Endothelial cell of umbilical vein (primary cell): Measurements from ENCODE around the gene SNRNP27. TPM values are rescaled to one million over a fixed set of nuclear protein-coding genes. Genes with fewer than 3 reads are reported as not detected.

Experiments used
- BruUV-seq: library from RNA; stranded (reverse); fragments of 400-500 nt; replicated peaks from 2 replicates; lab custom pipeline; 2021; lab: Mats Ljungman, UMichigan
- CTCF ChIA-PET: fragments of 300-600, 350-600 bp; sonication (Branson Sonifier 250); formaldehyde crosslinking; loops from one replicate; lab custom pipeline; 2021; ENCODE audit warnings: antibody characterized with exemption, inconsistent platforms; lab: Charles Lee
- POLR2A ChIA-PET: fragments of 300-600, 350-600 bp; sonication (Branson Sonifier 250); formaldehyde crosslinking; loops from one replicate; lab custom pipeline; 2021; ENCODE audit warnings: antibody characterized with exemption, inconsistent platforms; lab: Charles Lee
- DNase-seq: peaks from one replicate; pipeline ENCODE4 v3.0.0-alpha.2; 2011; ENCODE audit warnings: low read depth, low spot score
- FAIRE-seq: peaks from 2 replicates; lab custom pipeline; 2011; peaks lifted over from hg19 to GRCh38; lab: Jason Lieb, UNC
- H2AFZ ChIP-seq: 2 replicates; pipeline ENCODE4 v1.6.0; 2012; ENCODE audit warnings: low read depth, low read length, control low read depth, inconsistent platforms
- H3K27ac ChIP-seq: 2 replicates; pipeline ENCODE4 v1.5.1; 2011; ENCODE audit warnings: low read depth, mild to moderate bottlenecking, control low read depth, low read length, moderate library complexity; ENCODE audit not compliant: insufficient read depth
- H3K27me3 ChIP-seq, 2 experiments: 2 replicates each; pipeline versions ENCODE4 v1.6.0 to v1.6.1; 2011; ENCODE audit warnings: low read length in 2 of 2, mixed read lengths in 1 of 2; ENCODE audit not compliant: control insufficient read depth in 2 of 2, insufficient read depth in 2 of 2
- H3K36me3 ChIP-seq, 2 experiments: 2 replicates in 1 of 2; 3 replicates in 1 of 2; pipeline ENCODE4 v1.5.1; 2011; ENCODE audit warnings: low read length in 2 of 2, mild to moderate bottlenecking in 1 of 2, moderate library complexity in 1 of 2; ENCODE audit not compliant: control insufficient read depth in 2 of 2, insufficient read depth in 2 of 2; ENCODE audit errors: extremely low read depth in 1 of 2
- H3K4me1 ChIP-seq: 3 replicates; pipeline ENCODE4 v1.5.1; 2011; ENCODE audit warnings: mild to moderate bottlenecking, low read length; ENCODE audit not compliant: control insufficient read depth, insufficient read depth; ENCODE audit errors: extremely low read depth
- H3K4me2 ChIP-seq: 2 replicates; pipeline ENCODE4 v1.6.1; 2011; ENCODE audit warnings: low read length, control low read depth, mixed read lengths; ENCODE audit not compliant: insufficient read depth
- H3K4me3 ChIP-seq, 3 experiments: fragments of 200-600 bp in 1 of 3; sonication (generic), shearing (Covaris generic) in 1 of 3; replicated peaks in 1 of 3; 2 replicates each; pipeline ENCODE4 v1.5.1; 2011 to 2016; ENCODE audit warnings: control low read depth in 3 of 3, low read length in 3 of 3, mild to moderate bottlenecking in 2 of 3, inconsistent platforms in 1 of 3, low read depth in 1 of 3, moderate library complexity in 1 of 3; ENCODE audit not compliant: insufficient read depth in 1 of 3
- H3K79me2 ChIP-seq: 2 replicates; pipeline ENCODE4 v1.6.0; 2012; ENCODE audit warnings: low read length, inconsistent platforms; ENCODE audit not compliant: control insufficient read depth, insufficient read depth
- H3K9ac ChIP-seq: replicated peaks from 2 replicates; pipeline ENCODE3; 2011; ENCODE audit warnings: low read length, control low read depth; ENCODE audit not compliant: insufficient read depth; ENCODE audit errors: extremely low read depth
- H3K9me1 ChIP-seq: replicated peaks from 3 replicates; pipeline ENCODE4 v1.6.0; 2011; ENCODE audit warnings: mild to moderate bottlenecking, low read length; ENCODE audit not compliant: control insufficient read depth, insufficient read depth; ENCODE audit errors: extremely low read depth
- H3K9me3 ChIP-seq: replicated peaks from 2 replicates; pipeline ENCODE4 v1.5.1; 2012; ENCODE audit warnings: low read length, inconsistent platforms; ENCODE audit not compliant: control insufficient read depth, insufficient read depth
- H4K20me1 ChIP-seq: replicated peaks from 2 replicates; pipeline ENCODE3; 2011; ENCODE audit warnings: mild to moderate bottlenecking, low read length; ENCODE audit not compliant: control insufficient read depth, insufficient read depth; ENCODE audit errors: extremely low read depth
- EZH2 ChIP-seq: IDR thresholded peaks from 2 replicates; pipeline ENCODE4 v1.6.1; 2012; ENCODE audit warnings: borderline replicate concordance, low read depth, mild to moderate bottlenecking, moderate library complexity, low read length, inconsistent platforms; ENCODE audit not compliant: severe bottlenecking
- FOS ChIP-seq: IDR thresholded peaks from 2 replicates; pipeline ENCODE4 v1.6.1; 2011; ENCODE audit warnings: mild to moderate bottlenecking, low read length, moderate library complexity, borderline replicate concordance; ENCODE audit not compliant: insufficient read depth
- GATA2 ChIP-seq: IDR thresholded peaks from 2 replicates; pipeline ENCODE4 v1.7.0; 2011; ENCODE audit warnings: low read depth, mild to moderate bottlenecking, moderate library complexity, mixed read lengths, low read length; ENCODE audit not compliant: insufficient read length, insufficient read depth
- JUN ChIP-seq: IDR thresholded peaks from 2 replicates; pipeline ENCODE4 v1.6.1; 2011; ENCODE audit warnings: borderline replicate concordance, low read depth; ENCODE audit not compliant: insufficient read length, insufficient read depth
- MYC ChIP-seq: IDR thresholded peaks from one replicate; pipeline ENCODE4 v1.6.1; 2011; ENCODE audit warnings: mild to moderate bottlenecking, low read depth, low read length
- POLR2A ChIP-seq: IDR thresholded peaks from 2 replicates; pipeline ENCODE4 v1.6.1; 2012; ENCODE audit warnings: low read depth, mild to moderate bottlenecking, control low read depth, low read length
- POLR2AphosphoS5 ChIP-seq: IDR thresholded peaks from 2 replicates; pipeline ENCODE4 v1.6.1; 2012; ENCODE audit warnings: low read depth, mild to moderate bottlenecking, control low read depth, low read length, moderate library complexity; ENCODE audit not compliant: insufficient read depth
- dilution Hi-C: fragments of 300-500 bp; cut with MboI; formaldehyde crosslinking; loops from one replicate; pipeline ENCODE4 v1.15.0; 2019; ENCODE audit warnings: low sequenced_read_pairs; ENCODE audit not compliant: extremely low pct_ligation_motif_present
- intact Hi-C: fragments of 100-400 bp; cut with micrococcal nuclease; formaldehyde crosslinking; loops from one replicate; pipeline ENCODE4 v1.10.0; 2022
- polyA plus RNA-seq, 4 experiments: library from polyadenylated mRNA; depleted of rRNA in 3 of 4; stranded (reverse) in 3 of 4; unstranded in 1 of 4; fragments of >200 nt; gene quantifications; 2 replicates each; pipeline versions ENCODE4 v1.2.1 to v1.2.3, GENCODE V29; 2011 to 2012; ENCODE audit warnings: missing spikeins in 1 of 4
- total RNA-seq: library from RNA; stranded (reverse); gene quantifications from 2 replicates; pipeline ENCODE4 v1.2.3, GENCODE V29; 2021
- TF ChIP-seq, protein P1 (sequence below), 2 donors: IDR thresholded peaks; 1 replicate in 1 of 2; 2 replicates in 1 of 2; pipeline ENCODE4 v1.5.1; 2011; ENCODE audit warnings: low read length in 2 of 2, mild to moderate bottlenecking in 2 of 2, moderate library complexity in 2 of 2, control low read depth in 1 of 2, inconsistent platforms in 1 of 2, low read depth in 1 of 2; ENCODE audit not compliant: insufficient read depth in 1 of 2; ENCODE audit errors: extremely low read depth in 1 of 2
- TF ChIP-seq, protein P2 (sequence below): IDR thresholded peaks from 2 replicates; pipeline ENCODE4 v1.6.1; 2011; ENCODE audit not compliant: insufficient read depth, insufficient read length

The SNRNP27 gene
- total and polyA plus RNA-seq, 2 donors (not counting 3 experiments of a cell fraction or from before 2014, with no cell fraction given): 12.7 to 50.6 TPM

DNA sequence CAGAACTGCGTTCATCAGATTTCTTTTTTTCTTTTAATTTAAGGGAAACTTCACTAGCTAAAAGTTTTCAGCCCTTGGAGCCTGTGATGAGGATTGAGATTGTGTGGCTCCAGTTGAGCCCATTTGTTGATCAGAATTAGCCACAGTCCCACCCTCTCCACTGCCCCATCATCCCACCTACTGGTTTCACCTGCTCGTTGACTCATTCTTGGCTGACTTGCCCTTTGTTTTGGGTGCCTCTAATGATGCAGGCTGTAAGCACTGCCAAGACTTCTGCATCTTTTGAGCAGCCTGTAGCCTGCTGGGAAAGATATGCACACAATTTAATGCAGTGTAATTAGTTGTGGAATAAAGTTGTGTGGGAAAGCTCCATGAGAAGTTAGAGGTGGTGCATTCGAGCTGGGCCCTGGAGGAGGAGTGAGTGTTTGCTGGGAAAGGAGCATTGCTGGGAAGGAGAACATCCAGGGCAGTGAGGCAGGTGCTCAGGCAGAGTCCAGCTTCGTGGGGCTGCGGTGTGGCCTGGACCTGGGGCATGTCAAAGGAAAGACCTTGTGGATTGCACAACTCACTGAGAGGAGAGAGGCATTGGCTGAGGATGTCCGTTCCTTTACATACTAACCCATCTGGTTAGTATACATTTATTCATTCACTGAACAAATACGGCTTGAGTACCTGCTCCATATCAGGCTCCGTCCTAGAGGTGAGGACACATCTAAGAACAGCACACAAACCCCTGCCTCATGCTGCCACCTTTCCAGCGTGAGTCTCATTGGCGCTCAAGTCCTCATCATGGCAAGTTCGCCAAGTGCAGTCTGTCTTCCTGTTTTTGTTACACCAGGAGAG, 49.5 kb downstream of the SNRNP27 start:
- H3K27me3 ChIP-seq: no peaks in the 10 kb centered on the region
- CTCF ChIA-PET: interaction anchor here (1.1 to 5.3 kb wide), 3 partner anchors 9 to 128 kb away, joined by 5 to 19 read pairs (median 12); no protein-coding TSS in a partner anchor
- DNase-seq (no peak), FAIRE-seq (no peak)
- H4K20me1 ChIP-seq: no peaks in the 10 kb centered on the region
- POLR2A ChIA-PET: no interaction called here
- H3K36me3 ChIP-seq: peaks cover 8 to 9% of the 10 kb centered on the region in 2 experiments
- no peaks in the 10 kb centered on the region for H3K9me1 ChIP-seq
- H3K4me3 ChIP-seq: no peak overlapping the region
- no peak overlapping the region for H3K9ac ChIP-seq
- TF ChIP-seq POLR2A (no peak), MYC (no peak), GATA2 (no peak), POLR2AphosphoS5 (no peak), EZH2 (no peak), JUN (no peak), FOS (no peak)
- TF ChIP-seq, protein P1, sequence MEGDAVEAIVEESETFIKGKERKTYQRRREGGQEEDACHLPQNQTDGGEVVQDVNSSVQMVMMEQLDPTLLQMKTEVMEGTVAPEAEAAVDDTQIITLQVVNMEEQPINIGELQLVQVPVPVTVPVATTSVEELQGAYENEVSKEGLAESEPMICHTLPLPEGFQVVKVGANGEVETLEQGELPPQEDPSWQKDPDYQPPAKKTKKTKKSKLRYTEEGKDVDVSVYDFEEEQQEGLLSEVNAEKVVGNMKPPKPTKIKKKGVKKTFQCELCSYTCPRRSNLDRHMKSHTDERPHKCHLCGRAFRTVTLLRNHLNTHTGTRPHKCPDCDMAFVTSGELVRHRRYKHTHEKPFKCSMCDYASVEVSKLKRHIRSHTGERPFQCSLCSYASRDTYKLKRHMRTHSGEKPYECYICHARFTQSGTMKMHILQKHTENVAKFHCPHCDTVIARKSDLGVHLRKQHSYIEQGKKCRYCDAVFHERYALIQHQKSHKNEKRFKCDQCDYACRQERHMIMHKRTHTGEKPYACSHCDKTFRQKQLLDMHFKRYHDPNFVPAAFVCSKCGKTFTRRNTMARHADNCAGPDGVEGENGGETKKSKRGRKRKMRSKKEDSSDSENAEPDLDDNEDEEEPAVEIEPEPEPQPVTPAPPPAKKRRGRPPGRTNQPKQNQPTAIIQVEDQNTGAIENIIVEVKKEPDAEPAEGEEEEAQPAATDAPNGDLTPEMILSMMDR (IDR thresholded peaks at IDR 0.05; ENCODE audit: extremely low read depth in 1 of 2, insufficient read depth in 1 of 2, low read depth in 1 of 2, low read length in 2 of 2): no peak
- TF ChIP-seq, protein P2, sequence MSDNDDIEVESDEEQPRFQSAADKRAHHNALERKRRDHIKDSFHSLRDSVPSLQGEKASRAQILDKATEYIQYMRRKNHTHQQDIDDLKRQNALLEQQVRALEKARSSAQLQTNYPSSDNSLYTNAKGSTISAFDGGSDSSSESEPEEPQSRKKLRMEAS: no peak
- no peak overlapping the region for H2AFZ ChIP-seq
- intact Hi-C loops: no loop called here
- no TSS peak for BruUV-seq
- no peak overlapping the region for H3K27ac ChIP-seq
- H3K4me1 ChIP-seq: peaks cover 25% of the 10 kb centered on the region
- no peak overlapping the region for H3K4me2 ChIP-seq
- no peaks in the 10 kb centered on the region for H3K9me3 ChIP-seq
- dilution Hi-C loops: no loop called here
- no peaks in the 10 kb centered on the region for H3K79me2 ChIP-seq
